ENCODE results near the gene TSSK3. TPM values are rescaled to one million over a fixed set of nuclear protein-coding genes. Genes with fewer than 3 reads are reported as not detected.

TSSK3 gene
- total RNA-seq, 4 donors from 2014 or later = 0.35 to 21.3 TPM; not detected in 2

DNA sequence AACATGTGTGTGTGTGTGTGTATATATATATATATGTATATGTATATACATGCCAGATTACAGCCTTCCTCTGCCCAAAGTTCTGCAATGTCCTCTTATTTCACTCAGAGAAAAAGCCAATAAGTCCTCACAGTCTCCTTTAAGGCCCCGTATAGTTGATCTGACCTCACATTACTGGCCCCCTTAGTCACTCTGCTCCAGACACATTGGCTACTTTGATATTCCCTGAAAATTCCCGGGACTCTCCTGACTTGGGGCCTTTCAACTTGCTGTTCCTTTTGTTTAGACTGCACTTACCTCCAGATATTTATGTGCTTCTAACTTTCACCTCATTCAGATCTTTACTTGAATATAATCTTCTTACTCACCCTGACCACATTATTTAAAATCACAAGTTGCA lies 36.1 kb downstream of the TSSK3 start:
- no peak overlapping the region for H3K4me3 ChIP-seq
- DNase-seq = no peak
- H3K9me3 ChIP-seq = no peaks in the 10 kb centered on the region
- intact Hi-C loops (cut with DNase I; ENCODE audit: low total_unique reads) = no loop called here
- no peaks in the 10 kb centered on the region for H3K36me3 ChIP-seq
- no peak for TF ChIP-seq POLR2A (IDR thresholded peaks at IDR 0.05)
- no peak for TF ChIP-seq CTCF (IDR thresholded peaks at IDR 0.05)
- peaks cover 0 to 2% of the 10 kb centered on the region in 2 donors for H3K4me1 ChIP-seq
- H3K27me3 ChIP-seq = no peaks in the 10 kb centered on the region
- H3K27ac ChIP-seq = no peak overlapping the region

- Histone ChIP-seq H3K4me1 (no peaks in the 10 kb centered on the region), H3K36me3 (no peaks in the 10 kb centered on the region), H3K4me3 (no peak overlapping the region), H3K27ac (no peak overlapping the region), H3K9me3 (no peaks in the 10 kb centered on the region), H3K27me3 (no peaks in the 10 kb centered on the region)
- intact Hi-C loops (cut with DNase I; ENCODE audit: low total_unique reads) = no loop called here
- DNase-seq = no peak
- TF ChIP-seq POLR2A (IDR thresholded peaks at IDR 0.05) (no peak), CTCF (IDR thresholded peaks at IDR 0.05) (no peak)
Observed at GRCh38 chr1:32399843-32400242, 37.5 kb downstream of the TSSK3 start.

DNA sequence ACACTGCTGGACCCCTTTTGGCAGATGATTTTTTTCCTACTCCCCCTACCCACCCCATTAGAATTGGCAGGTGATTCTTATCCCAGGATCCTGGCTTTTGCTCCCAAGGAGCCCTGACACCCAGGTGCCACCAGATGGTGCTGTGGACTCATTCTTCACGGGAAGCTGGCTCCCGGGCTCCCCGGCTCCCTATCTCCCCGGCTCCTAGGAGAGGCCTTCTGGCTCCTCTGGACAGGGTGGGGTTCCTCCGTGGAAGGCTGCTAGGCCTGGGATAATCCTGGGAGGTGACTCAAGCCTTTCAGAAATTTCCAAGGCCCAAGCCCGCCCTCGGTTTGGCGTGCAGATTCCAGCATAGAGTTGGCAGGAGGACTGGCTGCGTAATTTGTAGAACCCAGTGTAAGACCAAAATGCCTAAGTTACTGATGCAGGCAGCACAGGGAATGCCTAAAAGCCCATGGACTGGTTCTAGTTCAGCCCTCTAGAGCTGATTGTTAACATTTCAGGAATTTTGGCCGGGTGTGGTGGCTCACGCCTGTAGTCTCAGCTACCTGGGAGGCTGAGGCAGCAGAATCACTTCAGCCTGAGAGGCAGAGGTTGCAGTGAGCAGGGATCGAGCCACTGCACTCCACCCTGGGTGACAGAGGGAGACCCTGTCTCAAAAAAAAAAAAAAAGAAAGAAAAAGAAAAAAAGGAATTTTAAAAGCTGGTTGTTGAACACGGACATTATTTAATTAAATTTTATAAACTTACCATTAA lies 38.7 kb downstream of the TSSK3 start:
- Histone ChIP-seq H3K27me3 (no peaks in the 10 kb centered on the region), H3K27ac (peak overlapping the region; percentile 59 to 67), H3K36me3 (no peaks in the 10 kb centered on the region), H3K4me3 (no peak overlapping the region), H3K4me1 (no peaks in the 10 kb centered on the region), H3K9me3 (no peaks in the 10 kb centered on the region)
- intact Hi-C loops (cut with DNase I; ENCODE audit: low total_unique reads) = no loop called here
- peak; percentile 87 to 88 for DNase-seq
- TF ChIP-seq POLR2A (IDR thresholded peaks at IDR 0.05) (no peak), CTCF (IDR thresholded peaks at IDR 0.05) (peak; percentile 88 to 93 (median 90))

DNA sequence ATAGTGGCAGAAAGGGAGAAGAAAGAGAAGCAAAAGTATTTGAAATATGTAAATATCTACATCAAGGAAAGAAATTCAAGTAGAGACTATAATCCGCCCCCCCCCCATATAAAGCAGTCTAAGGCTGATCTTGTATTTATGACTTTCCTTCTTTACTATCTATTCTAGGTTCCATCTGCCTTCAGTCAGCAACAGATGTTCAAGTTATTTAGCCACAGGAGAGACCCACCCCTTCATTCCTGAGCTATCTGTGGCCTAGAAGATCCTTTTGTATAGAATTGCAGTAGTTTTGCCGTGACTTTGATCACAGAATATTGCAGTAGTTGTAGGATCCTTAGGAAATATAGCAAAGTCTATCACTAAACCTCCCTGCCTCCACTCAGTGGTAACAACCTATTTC lies 42.6 kb downstream of the TSSK3 start:
- DNase-seq = no peak
- no peak overlapping the region for H3K4me3 ChIP-seq
- TF ChIP-seq POLR2A (IDR thresholded peaks at IDR 0.05) (no peak), CTCF (IDR thresholded peaks at IDR 0.05) (no peak)
- no peaks in the 10 kb centered on the region for H3K9me3 ChIP-seq
- no peaks in the 10 kb centered on the region for H3K27me3 ChIP-seq
- intact Hi-C loops (cut with DNase I; ENCODE audit: low total_unique reads) = no loop called here
- H3K27ac ChIP-seq = no peak overlapping the region
- no peaks in the 10 kb centered on the region for H3K4me1 ChIP-seq
- H3K36me3 ChIP-seq = no peaks in the 10 kb centered on the region

DNA sequence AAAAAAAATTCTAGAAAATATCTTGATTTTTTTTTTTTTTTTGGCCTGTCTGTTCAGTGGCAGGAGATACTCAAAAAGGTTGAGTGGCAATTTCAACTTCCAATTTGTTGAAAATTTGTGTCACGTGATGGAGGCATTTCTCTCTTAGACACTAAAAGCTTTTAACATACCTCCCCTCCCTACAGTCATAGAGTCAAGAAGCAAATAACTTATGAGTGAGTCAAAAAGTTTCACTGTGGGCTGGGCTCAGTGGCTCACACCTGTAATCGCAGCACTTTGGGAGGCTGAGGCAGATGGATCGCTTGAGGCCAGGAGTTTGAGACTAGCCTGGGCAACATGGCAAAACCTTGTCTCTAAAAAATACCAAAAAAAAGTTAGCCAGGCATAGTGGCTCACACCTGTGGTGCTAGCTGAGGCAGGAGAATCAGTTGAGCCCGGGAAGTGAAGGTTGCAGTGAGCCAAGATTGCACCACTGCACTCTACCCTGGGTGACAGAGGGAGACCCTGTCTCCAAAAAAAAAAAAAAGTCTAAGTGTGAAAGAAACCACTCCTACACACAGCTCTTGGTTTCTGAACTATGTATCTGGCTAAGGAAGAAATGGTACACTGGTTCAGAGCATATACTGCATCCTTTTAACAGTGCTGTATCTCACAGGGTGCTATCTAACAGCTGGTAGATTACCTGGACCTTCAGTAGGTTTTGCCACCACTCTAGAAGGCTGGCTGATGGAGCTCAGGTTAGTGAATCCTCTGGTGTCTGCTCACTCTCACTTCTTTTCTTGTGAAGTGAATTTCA lies 43.5 kb downstream of the TSSK3 start:
- Histone ChIP-seq H3K4me3 (no peak overlapping the region), H3K36me3 (no peaks in the 10 kb centered on the region), H3K9me3 (no peaks in the 10 kb centered on the region), H3K27me3 (no peaks in the 10 kb centered on the region), H3K4me1 (no peaks in the 10 kb centered on the region), H3K27ac (no peak overlapping the region)
- TF ChIP-seq POLR2A (IDR thresholded peaks at IDR 0.05) = no peak
- TF ChIP-seq CTCF (IDR thresholded peaks at IDR 0.05) = no peak
- no peak for DNase-seq
- intact Hi-C loops (cut with DNase I; ENCODE audit: low total_unique reads) = no loop called here

Data from uterus (tissue), 4 donors.